HT-29 (cell line): ENCODE measurements around the gene CARHSP1. TPM values are rescaled to one million over a fixed set of nuclear protein-coding genes. Genes with fewer than 3 reads are reported as not detected.
A peak's percentile ranks its signal among the peaks of the same experiment; 100 is the strongest.
"Not testable (repeated sequence)": the region's sequence is repeated elsewhere in the genome, so short reads cannot be mapped to it uniquely, and the experiment has no call there.

Experiments
- DNase-seq: peaks from one replicate; pipeline ENCODE4 v3.0.0-alpha.2; 2015; ENCODE audit warnings: low spot score
- total RNA-seq: library from RNA; depleted of rRNA; stranded (reverse); fragments of >200 nt; shearing (Covaris generic); gene quantifications from 2 replicates; pipeline ENCODE4 v1.2.3, GENCODE V29; 2014; rRNA removed

The CARHSP1 gene
- 197 and 220 TPM in 2 replicates for total RNA-seq

- peak; percentile 90 for DNase-seq
These were observed at the start of gene CARHSP1 for GRCh38 chr16:8868416-8869211. CARHSP1 (minus strand) TSS chr16:8869006; CDS start chr16:8859328, 9,678 bp downstream.

GRCh38 chr16:8917336-8917735 lies 48.5 kb upstream of the CARHSP1 start:
- not testable (repeated sequence) for DNase-seq

GRCh38 chr16:8916541-8917225 lies 47.9 kb upstream of the CARHSP1 start:
- no peak for DNase-seq

- no peak for DNase-seq
These were observed 47.0 kb upstream of the CARHSP1 start for GRCh38 chr16:8915722-8916301.

- DNase-seq = no peak
These were observed 45.3 kb upstream of the CARHSP1 start for GRCh38 chr16:8914098-8914497.

- DNase-seq = no peak
These were observed 44.0 kb upstream of the CARHSP1 start for GRCh38 chr16:8912793-8913192.

- no peak for DNase-seq
These were observed 42.0 kb upstream of the CARHSP1 start for GRCh38 chr16:8910811-8911210.

GRCh38 chr16:8908810-8909468 lies 40.1 kb upstream of the CARHSP1 start:
- no peak for DNase-seq

- no peak for DNase-seq
These were observed 38.3 kb upstream of the CARHSP1 start for GRCh38 chr16:8907096-8907495.

GRCh38 chr16:8905795-8906591 lies 37.2 kb upstream of the CARHSP1 start:
- DNase-seq = no peak

- peak; percentile 67 for DNase-seq
These were observed 36.5 kb upstream of the CARHSP1 start for GRCh38 chr16:8905168-8905762.

- DNase-seq = no peak
These were observed 35.2 kb upstream of the CARHSP1 start for GRCh38 chr16:8904018-8904430.

- no peak for DNase-seq
These were observed 34.2 kb upstream of the CARHSP1 start for GRCh38 chr16:8903004-8903403.

GRCh38 chr16:8901320-8901861 lies 32.6 kb upstream of the CARHSP1 start:
- no peak for DNase-seq

GRCh38 chr16:8900343-8900742 lies 31.5 kb upstream of the CARHSP1 start:
- no peak for DNase-seq

GRCh38 chr16:8899709-8900317 lies 31.0 kb upstream of the CARHSP1 start:
- no peak for DNase-seq

GRCh38 chr16:8898660-8899318 lies 30.0 kb upstream of the CARHSP1 start:
- DNase-seq = no peak

GRCh38 chr16:8894736-8895334 lies 26.0 kb upstream of the CARHSP1 start:
- no peak for DNase-seq
